Measurements from ENCODE around the gene ARHGAP19. TPM values are rescaled to one million over a fixed set of nuclear protein-coding genes. Genes with fewer than 3 reads are reported as not detected.
A peak's percentile ranks its signal among the peaks of the same experiment; 100 is the strongest.

Gene ARHGAP19
- total RNA-seq, 4 donors from 2014 or later, result 37.5 to 109 (median 77.7) TPM

GRCh38 chr10:97179731-97180362 is 112.6 kb downstream of the ARHGAP19 start:
- peaks cover 0 to 10% (median 0%) of the 10 kb centered on the region in 4 donors for H3K4me1 ChIP-seq
- H3K36me3 ChIP-seq, result no peaks in the 10 kb centered on the region
- H3K9me3 ChIP-seq, result no peaks in the 10 kb centered on the region
- H3K27me3 ChIP-seq, result peaks cover 0 to 46% of the 10 kb centered on the region in 2 donors
- H3K27ac ChIP-seq, result no peak overlapping the region
- 22 to 27% methylated on average over 23 to 26 of the region's 26 CpGs for WGBS, 2 donors
- no peak for DNase-seq (ENCODE audit: low spot score in 2 of 2)
- H3K4me3 ChIP-seq, result peak overlapping the region in 1 of 4 donors; percentile 16
- TF ChIP-seq, protein P1, sequence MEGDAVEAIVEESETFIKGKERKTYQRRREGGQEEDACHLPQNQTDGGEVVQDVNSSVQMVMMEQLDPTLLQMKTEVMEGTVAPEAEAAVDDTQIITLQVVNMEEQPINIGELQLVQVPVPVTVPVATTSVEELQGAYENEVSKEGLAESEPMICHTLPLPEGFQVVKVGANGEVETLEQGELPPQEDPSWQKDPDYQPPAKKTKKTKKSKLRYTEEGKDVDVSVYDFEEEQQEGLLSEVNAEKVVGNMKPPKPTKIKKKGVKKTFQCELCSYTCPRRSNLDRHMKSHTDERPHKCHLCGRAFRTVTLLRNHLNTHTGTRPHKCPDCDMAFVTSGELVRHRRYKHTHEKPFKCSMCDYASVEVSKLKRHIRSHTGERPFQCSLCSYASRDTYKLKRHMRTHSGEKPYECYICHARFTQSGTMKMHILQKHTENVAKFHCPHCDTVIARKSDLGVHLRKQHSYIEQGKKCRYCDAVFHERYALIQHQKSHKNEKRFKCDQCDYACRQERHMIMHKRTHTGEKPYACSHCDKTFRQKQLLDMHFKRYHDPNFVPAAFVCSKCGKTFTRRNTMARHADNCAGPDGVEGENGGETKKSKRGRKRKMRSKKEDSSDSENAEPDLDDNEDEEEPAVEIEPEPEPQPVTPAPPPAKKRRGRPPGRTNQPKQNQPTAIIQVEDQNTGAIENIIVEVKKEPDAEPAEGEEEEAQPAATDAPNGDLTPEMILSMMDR (IDR thresholded peaks at IDR 0.05), result peak in 3 of 5 experiments; percentile 14 to 28 (median 23)
- no peak for TF ChIP-seq POLR2A (IDR thresholded peaks at IDR 0.05)

DNA sequence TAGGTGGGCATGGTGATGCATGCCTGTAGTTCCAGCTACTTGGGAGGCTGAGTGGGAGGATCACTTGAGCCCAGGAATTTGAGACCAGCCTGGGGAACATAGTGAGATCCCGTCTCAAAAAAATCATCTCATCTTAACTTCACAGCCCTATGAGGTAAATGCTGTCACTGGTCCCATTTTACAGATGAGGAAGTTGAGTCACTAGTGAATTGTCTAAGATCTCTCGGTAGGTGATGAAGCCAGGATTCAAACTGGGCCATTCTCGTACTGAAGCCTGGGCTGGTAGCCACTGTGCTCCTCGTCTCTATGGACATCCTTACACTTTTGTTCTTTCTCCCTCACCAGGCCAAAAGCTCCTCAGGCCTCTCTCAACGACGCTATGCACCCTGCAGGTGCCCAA is 113.1 kb downstream of the ARHGAP19 start:
- Histone ChIP-seq H3K27ac (no peak overlapping the region), H3K9me3 (no peaks in the 10 kb centered on the region), H3K4me3 (peak overlapping the region in 1 of 4 donors; percentile 16), H3K36me3 (no peaks in the 10 kb centered on the region), H3K4me1 (peaks cover 0 to 10% (median 0%) of the 10 kb centered on the region in 4 donors), H3K27me3 (peaks cover 0 to 40% of the 10 kb centered on the region in 2 donors)
- WGBS, 2 donors, result 47 to 48% methylated on average over 6 of the region's 6 CpGs
- TF ChIP-seq EP300 (IDR thresholded peaks at IDR 0.05) (no peak), POLR2A (IDR thresholded peaks at IDR 0.05) (no peak)
- TF ChIP-seq, protein P1 (IDR thresholded peaks at IDR 0.05), result no peak
- no peak for DNase-seq (ENCODE audit: low spot score in 2 of 2)

- 73 to 75% methylated on average over 5 of the region's 5 CpGs for WGBS, 2 donors
- peaks cover 0 to 29% of the 10 kb centered on the region in 2 donors for H3K27me3 ChIP-seq
- H3K27ac ChIP-seq, result no peak overlapping the region
- TF ChIP-seq POLR2A (IDR thresholded peaks at IDR 0.05), result no peak
- no peak for TF ChIP-seq EP300 (IDR thresholded peaks at IDR 0.05)
- no peak overlapping the region for H3K4me3 ChIP-seq
- no peaks in the 10 kb centered on the region for H3K9me3 ChIP-seq
- H3K4me1 ChIP-seq, result peaks cover 0 to 10% (median 0%) of the 10 kb centered on the region in 4 donors
- no peaks in the 10 kb centered on the region for H3K36me3 ChIP-seq
- no peak for DNase-seq (ENCODE audit: low spot score in 2 of 2)
Observed at GRCh38 chr10:97178074-97178473, 114.4 kb downstream of the ARHGAP19 start.

GRCh38 chr10:97176226-97176625 is 116.2 kb downstream of the ARHGAP19 start:
- Histone ChIP-seq H3K27me3 (peaks cover 0 to 27% of the 10 kb centered on the region in 2 donors), H3K9me3 (no peaks in the 10 kb centered on the region)
- no peak for DNase-seq (ENCODE audit: low spot score in 2 of 2)

DNA sequence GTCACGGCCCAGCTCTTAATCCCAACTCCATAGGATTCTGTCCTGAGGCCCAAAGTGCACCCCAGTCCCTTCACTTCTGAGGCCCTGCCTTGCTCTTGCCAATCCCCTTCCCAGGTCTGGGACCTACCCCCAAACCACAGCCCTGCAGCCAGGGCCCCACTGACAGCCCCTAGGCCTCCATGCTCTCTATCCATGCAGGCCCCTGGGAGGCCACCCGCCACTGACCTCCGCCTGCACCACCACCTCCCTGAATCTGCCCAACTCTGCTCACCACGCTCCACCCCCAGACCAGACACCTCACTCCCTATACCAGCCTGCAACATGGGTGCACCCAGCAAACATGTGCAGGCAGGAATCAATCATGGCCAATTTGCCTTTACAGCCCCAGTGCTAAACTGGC is 116.9 kb downstream of the ARHGAP19 start:
- no peaks in the 10 kb centered on the region for H3K9me3 ChIP-seq
- peaks cover 0 to 27% of the 10 kb centered on the region in 2 donors for H3K27me3 ChIP-seq
- H3K4me1 ChIP-seq, result peaks cover 0 to 10% (median 0%) of the 10 kb centered on the region in 4 donors
- no peak overlapping the region for H3K4me3 ChIP-seq
- 93 to 95% methylated on average over 4 of the region's 4 CpGs for WGBS, 2 donors
- DNase-seq (ENCODE audit: low spot score in 2 of 2), result no peak
- no peak overlapping the region for H3K27ac ChIP-seq
- no peaks in the 10 kb centered on the region for H3K36me3 ChIP-seq
- TF ChIP-seq POLR2A (IDR thresholded peaks at IDR 0.05) (no peak), EP300 (IDR thresholded peaks at IDR 0.05) (no peak)
- TF ChIP-seq, protein P1 (IDR thresholded peaks at IDR 0.05), result no peak

More at GRCh38 chr10:97176226-97176625, 116.2 kb downstream of the ARHGAP19 start:
- H3K4me3 ChIP-seq, result no peak overlapping the region
- no peak overlapping the region for H3K27ac ChIP-seq
- no peak for TF ChIP-seq POLR2A (IDR thresholded peaks at IDR 0.05)
- TF ChIP-seq, protein P1 (IDR thresholded peaks at IDR 0.05), result no peak
- no peak for TF ChIP-seq EP300 (IDR thresholded peaks at IDR 0.05)
- H3K36me3 ChIP-seq, result no peaks in the 10 kb centered on the region
- peaks cover 0 to 10% (median 0%) of the 10 kb centered on the region in 4 donors for H3K4me1 ChIP-seq
- WGBS, 2 donors, result 75 to 78% methylated on average over 5 of the region's 5 CpGs

Data from tibial nerve (tissue), 4 donors.